Epithelial cell of esophagus (primary cell): Measurements from ENCODE around the gene CARD11.

Experiments
- DNase-seq: peaks from one replicate; pipeline ENCODE4 v3.0.0; 2010; ENCODE audit warnings: low read depth
- H3K4me3 ChIP-seq: 2 replicates; pipeline ENCODE4 v1.5.1; 2011; ENCODE audit warnings: mild to moderate bottlenecking, low read length, control low read depth
- CTCF ChIP-seq: IDR thresholded peaks from 2 replicates; pipeline ENCODE4 v1.5.1; 2011; ENCODE audit warnings: low read depth, mild to moderate bottlenecking, low read length, control low read depth, inconsistent platforms; ENCODE audit not compliant: insufficient read depth; ENCODE audit errors: missing control alignments

The CARD11 gene

DNA sequence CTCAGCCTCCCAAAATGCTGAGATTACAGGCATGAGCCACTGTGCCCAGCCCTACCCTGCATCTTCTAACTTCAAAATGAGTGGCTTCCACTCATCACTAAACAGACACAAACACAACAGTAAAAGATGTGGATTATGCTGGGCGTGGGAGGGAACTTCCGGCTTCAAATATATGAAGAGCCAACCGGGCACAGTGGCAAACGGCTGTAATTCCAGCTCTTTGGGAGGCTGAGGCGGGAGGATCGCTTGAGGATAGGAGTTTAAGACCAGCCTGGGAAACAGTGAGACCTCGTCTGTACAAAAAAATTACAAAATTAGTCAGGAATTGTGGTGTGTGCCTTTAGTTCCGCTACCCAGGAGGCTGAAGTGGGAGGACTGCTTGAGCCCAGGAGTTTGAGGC lies 107.4 kb downstream of the CARD11 start:
- no peak for DNase-seq

DNA sequence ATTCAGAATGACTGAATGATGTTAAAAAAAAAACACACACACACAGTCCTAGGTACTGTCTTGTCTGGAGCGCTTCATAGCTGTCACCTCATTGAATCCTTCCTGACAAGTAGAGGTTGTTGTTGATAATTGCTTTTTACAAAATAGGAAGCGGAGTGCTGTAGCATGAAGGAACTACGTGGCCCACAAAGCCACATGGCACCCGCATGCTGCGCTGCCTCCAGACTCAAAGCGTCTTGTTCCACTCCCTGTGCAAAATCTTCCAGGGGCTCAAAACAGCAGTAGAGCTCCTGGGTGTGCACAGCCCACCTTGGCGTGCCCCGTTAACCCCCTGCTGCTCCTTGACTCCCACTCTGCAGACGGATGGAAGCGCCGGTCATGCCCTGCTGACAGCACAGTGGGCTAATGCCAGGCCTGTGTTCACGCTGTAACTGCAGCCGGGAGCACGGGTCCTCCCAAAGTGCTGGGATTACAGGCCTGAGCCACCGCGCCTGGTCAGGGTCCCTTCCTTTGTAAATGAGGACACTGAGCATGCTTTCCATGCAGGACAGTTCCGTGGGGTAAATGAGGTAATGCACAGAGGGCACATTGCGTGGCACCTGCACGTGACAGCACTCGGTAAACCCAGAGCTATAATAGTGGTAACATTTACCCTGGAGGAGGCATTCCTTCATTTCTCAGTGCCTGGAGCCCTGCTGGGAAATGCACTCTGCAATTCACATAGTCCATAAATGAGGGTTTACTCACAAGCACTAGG lies 108.5 kb downstream of the CARD11 start:
- no peak for DNase-seq
- no peak for TF ChIP-seq CTCF
- no peak overlapping the region for H3K4me3 ChIP-seq

More for the DNA sequence above, 107.4 kb downstream of the CARD11 start:
- no peak overlapping the region for H3K4me3 ChIP-seq
- no peak for TF ChIP-seq CTCF

DNA sequence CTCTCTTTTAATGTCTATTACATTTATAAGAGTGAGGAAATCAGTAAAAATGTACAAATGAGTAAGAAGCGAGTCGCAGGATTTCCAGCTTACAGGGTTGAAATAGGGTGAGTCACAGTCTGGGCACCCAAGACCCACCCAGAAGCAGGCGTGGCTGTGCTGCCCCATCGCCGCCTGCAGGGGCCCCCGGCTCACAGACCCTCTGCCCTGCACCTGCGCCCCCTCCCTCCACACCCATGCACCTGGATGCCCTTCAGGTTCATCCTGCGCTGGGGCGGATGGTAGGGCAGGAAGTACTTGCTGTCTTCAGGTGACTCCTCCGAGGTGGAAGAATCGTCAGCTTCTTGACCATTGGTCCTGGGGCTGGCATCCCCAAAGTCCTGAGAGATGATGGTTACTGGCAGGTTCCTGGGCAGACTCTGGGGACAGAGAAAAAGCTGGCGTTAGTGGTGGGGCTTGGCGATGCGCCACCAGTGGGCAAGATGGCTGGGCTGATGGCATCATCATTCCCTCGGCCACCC lies 109.4 kb downstream of the CARD11 start:
- DNase-seq, result peak; percentile 91
- no peak overlapping the region for H3K4me3 ChIP-seq
- TF ChIP-seq CTCF, result peak; percentile 6

- no peak for DNase-seq
- H3K4me3 ChIP-seq, result no peak overlapping the region
- TF ChIP-seq CTCF, result no peak
Observed at GRCh38 chr7:2932402-2933251, 111.0 kb downstream of the CARD11 start.

- no peak for TF ChIP-seq CTCF
- no peak for DNase-seq
- no peak overlapping the region for H3K4me3 ChIP-seq
Observed at GRCh38 chr7:2931034-2931415, 112.6 kb downstream of the CARD11 start.

- TF ChIP-seq CTCF, result no peak
- no peak for DNase-seq
- no peak overlapping the region for H3K4me3 ChIP-seq
Observed at GRCh38 chr7:2930310-2931033, 113.2 kb downstream of the CARD11 start.
